Testis (tissue), 3 donors: ENCODE measurements around the gene GPR179. TPM values are rescaled to one million over a fixed set of nuclear protein-coding genes. Genes with fewer than 3 reads are reported as not detected.
"Not testable (repeated sequence)": the region's sequence is repeated elsewhere in the genome, so short reads cannot be mapped to it uniquely, and the experiment has no call there.

Experiments used
- DNase-seq: peaks from one replicate; pipeline ENCODE4 v3.0.0-alpha.2; 2019
- H3K27ac ChIP-seq, 2 donors: fragments of 200-600 bp; sonication (generic); one replicate each; pipeline ENCODE4 v1.5.1; 2019
- H3K27me3 ChIP-seq: fragments of 200-600 bp; sonication (generic); one replicate; pipeline ENCODE4 v1.5.1; 2019
- H3K36me3 ChIP-seq: fragments of 200-600 bp; sonication (generic); one replicate; pipeline ENCODE4 v1.5.1; 2017; ENCODE audit warnings: low read depth; ENCODE audit errors: missing control alignments
- H3K4me1 ChIP-seq: fragments of 200-600 bp; sonication (generic); one replicate; pipeline ENCODE4 v1.5.1; 2019
- H3K4me3 ChIP-seq, 2 donors: fragments of 200-600 bp; sonication (generic); one replicate each; pipeline ENCODE4 v1.5.1; 2017 to 2019
- H3K9me3 ChIP-seq: fragments of 200-600 bp; sonication (generic); one replicate; pipeline ENCODE4 v1.5.1; 2017
- CTCF ChIP-seq, 3 experiments: fragments of 450-650 bp in 2 of 3; fragments of 200-600 bp in 1 of 3; sonication (generic) in 1 of 3; IDR thresholded peaks; one replicate each; pipeline ENCODE4 v1.5.1; 2016 to 2019; ENCODE audit warnings: antibody characterized with exemption in 3 of 3, mild to moderate bottlenecking in 2 of 3, moderate library complexity in 1 of 3
- WGBS, 2 donors: methylation state at CpG; one replicate each; pipeline ENCODE4 v1.1.5; 2018; 5-methylcytosine and 5-hydroxymethylcytosine counted together
- intact Hi-C: fragments of 100-400 bp; cut with DNase I; formaldehyde crosslinking; loops from one replicate; pipeline ENCODE4 v1.15.1; 2023; ENCODE audit warnings: low total_unique reads
- polyA plus RNA-seq: library from polyadenylated mRNA; stranded (reverse); fragments of 350-450 nt; fragmentation: Illumina TruSeq; extraction: RNeasy Lipid Tissue Mini Kit (QIAGEN cat#74804); gene quantifications from one replicate; pipeline ENCODE4 v1.2.3, GENCODE V29; 2014; ENCODE audit warnings: low read depth, low replicate concordance; ENCODE audit not compliant: insufficient read depth
- total RNA-seq, 2 donors: library from RNA; depleted of rRNA; stranded (reverse); fragments of >200 nt; gene quantifications; one replicate each; pipeline ENCODE4 v1.2.3, GENCODE V29; 2016

GPR179 gene
- total and polyA plus RNA-seq, 3 donors from 2014 or later: 0.61 to 1.3 (median 0.93) TPM

- H3K27me3 ChIP-seq, H3K4me3 ChIP-seq, DNase-seq, H3K9me3 ChIP-seq, H3K4me1 ChIP-seq, H3K36me3 ChIP-seq, intact Hi-C loops, H3K27ac ChIP-seq: not testable (repeated sequence)
- 90 to 100% methylated on average over 1 of the region's 1 CpG for WGBS, 2 donors
These were observed 54.0 kb downstream of the GPR179 start for GRCh38 chr17:38289760-38290159.

GRCh38 chr17:38288217-38288827, 55.4 kb downstream of the GPR179 start:
- TF ChIP-seq CTCF (IDR thresholded peaks at IDR 0.05): peak in 1 of 3 experiments; percentile 16
- H3K27me3 ChIP-seq, H3K36me3 ChIP-seq, H3K4me1 ChIP-seq, DNase-seq, H3K27ac ChIP-seq, H3K9me3 ChIP-seq, intact Hi-C loops, H3K4me3 ChIP-seq: not testable (repeated sequence)
- WGBS, 2 donors: 43 to 62% methylated on average over 6 to 10 of the region's 12 CpGs

GRCh38 chr17:38286501-38287091, 57.2 kb downstream of the GPR179 start:
- H3K27ac ChIP-seq, intact Hi-C loops, H3K27me3 ChIP-seq, DNase-seq, H3K4me1 ChIP-seq, H3K9me3 ChIP-seq, H3K4me3 ChIP-seq, H3K36me3 ChIP-seq: not testable (repeated sequence)
- WGBS, 2 donors: 46 to 61% methylated on average over 5 to 6 of the region's 11 CpGs

- H3K4me3 ChIP-seq, H3K27ac ChIP-seq, intact Hi-C loops, H3K36me3 ChIP-seq, DNase-seq, H3K27me3 ChIP-seq, H3K9me3 ChIP-seq, H3K4me1 ChIP-seq: not testable (repeated sequence)
These were observed 57.8 kb downstream of the GPR179 start for GRCh38 chr17:38285994-38286393.

Other genes with a start within 250 kb of the GPR179 start
- 1 to 10 TPM in 1 of 2 donors, not detected in 1; 2.4 TPM for gene TBC1D3E, start 216.0 kb downstream of the GPR179 start, total RNA-seq
- gene TBC1D3E, start 216.0 kb downstream of the GPR179 start, polyA plus RNA-seq: 6.0 TPM
- not detected for gene TBC1D3, start 151.4 kb downstream of the GPR179 start, total RNA-seq
- not detected for gene TBC1D3, start 151.4 kb downstream of the GPR179 start, polyA plus RNA-seq
- 10 to 100 TPM; 13.9 to 18.5 TPM for gene MRPL45, start 46.8 kb downstream of the GPR179 start, total RNA-seq
- gene MRPL45, start 46.8 kb downstream of the GPR179 start, polyA plus RNA-seq: 26.1 TPM
- 100 to 1,000 TPM in 1 of 2 donors, 10 to 100 TPM in 1; 74.9 to 132 TPM for gene SOCS7, start 7.9 kb upstream of the GPR179 start, total RNA-seq
- gene SOCS7, start 7.9 kb upstream of the GPR179 start, polyA plus RNA-seq: 132 TPM
- 100 to 1,000 TPM; 146 to 235 TPM for gene ARHGAP23, start 84.5 kb upstream of the GPR179 start, total RNA-seq
- 78.0 TPM for gene ARHGAP23, start 84.5 kb upstream of the GPR179 start, polyA plus RNA-seq